HG03558 (cell line): ENCODE results near the gene CFAP45.

Source experiments
- ATAC-seq: cut with Tn5 transposase; IDR thresholded peaks from one replicate; pipeline ENCODE4 v1.9.1; 2021; ENCODE audit warnings: moderate number of reproducible peaks; ENCODE audit not compliant: unreplicated experiment; ENCODE audit errors: extremely low read depth

Gene CFAP45

GRCh38 chr1:159924025-159924790, 24.2 kb upstream of the CFAP45 start:
- ATAC-seq = no peak

GRCh38 chr1:159923203-159924024, 23.4 kb upstream of the CFAP45 start:
- ATAC-seq = peak; percentile 20

DNA sequence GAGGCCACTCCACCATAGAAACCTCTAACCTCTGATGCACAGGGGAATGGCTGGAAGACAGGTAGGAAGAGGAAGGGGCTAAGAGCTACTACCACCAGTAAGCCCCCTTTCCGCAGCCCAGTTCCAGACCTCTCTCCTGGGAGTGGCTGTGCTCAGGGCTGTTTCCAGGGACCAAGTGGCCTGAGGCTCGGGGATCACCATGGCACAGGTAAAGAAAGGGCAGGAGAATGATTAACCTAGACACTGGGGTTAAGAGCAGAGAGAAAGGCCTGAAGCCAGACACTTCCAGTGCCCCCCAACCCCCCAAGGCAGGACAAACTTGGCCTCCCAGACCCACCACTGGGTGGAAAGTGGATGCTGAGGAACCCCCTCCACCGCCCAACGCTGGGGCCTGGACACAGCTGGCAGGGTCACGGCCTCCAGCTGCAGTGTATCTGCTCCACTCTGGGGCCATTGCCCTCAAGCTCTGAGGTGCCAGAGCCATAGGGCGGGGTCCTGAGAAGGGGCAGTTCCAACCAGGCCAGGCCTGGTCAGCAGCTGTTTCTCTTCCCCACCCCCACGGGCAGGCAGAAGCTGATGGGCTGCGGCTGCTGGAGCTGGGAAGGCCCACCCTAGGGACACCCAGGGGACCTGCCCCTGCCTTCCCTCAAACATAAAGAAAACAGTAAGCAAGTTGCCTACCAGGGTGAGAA, 22.7 kb upstream of the CFAP45 start:
- ATAC-seq = no peak

- no peak for ATAC-seq
These were observed 21.9 kb upstream of the CFAP45 start for GRCh38 chr1:159921700-159922504.

- ATAC-seq = peak; percentile 23
These were observed 21.3 kb upstream of the CFAP45 start for GRCh38 chr1:159921251-159921650.

- no peak for ATAC-seq
These were observed 20.7 kb upstream of the CFAP45 start for GRCh38 chr1:159920651-159921050.

DNA sequence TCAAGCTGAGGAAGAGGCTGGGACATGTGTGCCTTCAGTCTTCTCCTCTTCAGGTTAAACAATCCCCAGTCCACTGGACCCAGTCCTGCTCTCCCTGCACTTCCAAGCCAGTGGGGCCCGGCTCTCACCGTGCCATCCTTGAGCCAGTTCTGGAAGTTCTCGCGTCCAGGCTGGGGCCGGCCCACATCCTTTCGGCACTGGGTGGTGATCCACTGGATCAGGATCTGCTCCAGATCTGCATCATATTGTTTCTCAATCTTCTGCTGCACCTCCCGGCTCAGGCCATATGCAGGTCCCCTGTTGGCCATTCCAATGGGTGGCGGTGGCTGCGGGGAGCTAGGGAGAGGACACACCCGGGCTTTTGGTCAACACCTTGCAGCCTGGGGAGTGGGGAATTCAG, 20.2 kb upstream of the CFAP45 start:
- ATAC-seq = no peak

- no peak for ATAC-seq
These were observed 19.4 kb upstream of the CFAP45 start for GRCh38 chr1:159919236-159919865.

DNA sequence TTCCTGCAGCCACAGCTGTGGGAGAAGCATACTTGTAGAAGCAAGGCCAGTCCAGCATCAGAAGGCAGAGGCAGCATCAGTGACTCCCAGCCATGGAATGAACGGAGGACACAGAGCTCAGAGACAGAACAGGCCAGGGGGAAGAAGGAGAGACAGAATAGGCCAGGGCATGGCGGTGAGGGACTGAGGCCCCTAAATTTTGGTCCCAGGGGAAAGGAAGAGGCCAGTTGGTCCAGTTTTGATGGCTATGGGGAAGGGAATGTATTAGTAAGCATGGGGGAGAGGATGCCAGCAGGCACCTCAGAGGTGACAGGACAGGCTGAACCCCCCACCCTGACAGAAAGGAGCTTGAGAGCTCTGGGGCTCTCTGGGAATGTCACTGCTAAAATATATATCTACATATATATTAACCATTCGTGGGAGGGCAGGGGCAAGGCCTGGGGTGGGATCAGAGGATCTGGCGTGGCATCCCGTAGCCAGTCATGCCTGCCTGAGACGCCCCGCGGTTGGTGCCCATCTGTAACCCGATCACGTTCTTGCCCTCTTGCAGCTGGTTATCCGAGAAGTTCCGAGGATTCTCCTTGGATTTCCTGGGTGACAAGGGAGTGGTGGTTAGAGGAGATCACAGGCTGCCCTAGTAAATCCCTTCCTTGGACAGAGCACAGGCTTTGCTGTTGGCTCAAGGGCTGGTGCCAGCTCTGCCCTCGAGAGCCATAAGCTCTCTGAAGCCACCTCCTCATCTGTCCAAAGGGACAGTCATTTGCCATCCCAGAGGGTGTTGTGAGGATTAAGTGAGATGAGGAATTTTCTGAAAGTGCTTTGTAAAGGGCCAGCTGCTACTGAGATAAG, 18.6 kb upstream of the CFAP45 start:
- no peak for ATAC-seq

GRCh38 chr1:159917533-159918351, 17.8 kb upstream of the CFAP45 start:
- no peak for ATAC-seq

- no peak for ATAC-seq
These were observed 16.5 kb upstream of the CFAP45 start for GRCh38 chr1:159916242-159917051.

DNA sequence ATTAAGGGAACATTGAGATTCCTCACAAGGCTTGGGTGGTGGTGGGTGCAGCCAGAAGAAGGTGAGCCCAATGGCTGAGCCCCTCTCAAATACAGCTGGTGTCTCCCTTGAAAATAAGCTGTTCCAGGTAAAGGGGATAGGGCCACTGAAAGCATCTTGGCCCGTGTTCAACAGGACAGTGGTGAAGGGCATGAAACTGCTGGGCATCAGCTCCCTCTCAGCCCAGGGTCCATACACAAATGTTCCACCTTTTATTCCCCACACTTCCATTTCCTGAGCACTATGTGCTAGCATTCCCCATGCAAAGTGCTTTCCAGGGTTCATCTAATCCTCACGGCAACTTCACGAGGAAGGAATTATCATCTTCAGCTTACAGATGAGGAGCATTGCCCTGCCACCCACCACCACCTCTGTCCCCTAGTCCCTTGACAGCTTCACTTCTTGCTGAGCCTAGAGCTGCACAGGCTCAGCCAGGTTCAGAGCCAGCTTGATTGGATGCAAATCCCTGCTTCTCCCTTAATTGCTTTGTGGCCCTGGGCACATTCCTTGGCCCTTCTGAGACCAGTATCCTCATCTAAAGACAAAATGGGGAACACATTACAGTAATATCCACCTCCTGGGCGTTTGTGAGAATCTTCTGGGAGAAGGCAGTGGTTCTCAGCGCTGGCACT, 15.7 kb upstream of the CFAP45 start:
- no peak for ATAC-seq

DNA sequence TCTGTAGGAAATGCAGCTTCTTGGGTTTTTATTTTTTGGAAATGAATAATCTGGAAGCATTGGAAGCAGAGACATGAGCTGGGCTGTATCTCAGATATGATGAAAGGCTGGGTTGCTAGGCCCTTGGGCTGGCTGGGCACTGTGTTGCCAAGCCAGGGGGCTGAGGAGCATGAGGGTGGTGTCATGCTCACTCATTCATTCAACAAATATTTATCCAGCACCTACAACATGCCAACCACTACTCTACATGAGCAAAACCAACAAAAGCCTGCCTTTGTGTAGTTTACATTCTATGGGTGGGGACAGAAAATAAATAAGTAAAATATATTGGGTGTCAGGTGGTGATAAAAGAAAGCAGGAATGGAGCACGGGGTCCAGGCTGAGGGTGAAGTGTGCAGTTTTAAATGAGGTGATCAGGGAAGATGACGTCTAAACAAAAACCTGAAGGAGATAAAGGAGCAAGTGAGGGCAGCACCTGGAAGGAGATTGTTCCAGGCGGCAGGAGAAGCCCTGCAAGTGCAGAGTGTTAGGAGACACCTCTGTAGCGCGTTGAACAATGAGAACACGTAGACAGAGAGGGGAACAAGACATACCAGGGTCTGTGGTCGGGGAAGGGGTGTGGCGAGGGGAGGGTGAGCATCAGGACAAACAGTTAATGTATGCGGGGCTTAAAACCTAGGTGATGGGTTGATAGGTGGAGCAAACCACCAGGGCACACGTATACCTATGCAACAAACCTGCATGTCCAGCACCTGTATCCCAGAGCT, 14.5 kb upstream of the CFAP45 start:
- ATAC-seq = no peak

DNA sequence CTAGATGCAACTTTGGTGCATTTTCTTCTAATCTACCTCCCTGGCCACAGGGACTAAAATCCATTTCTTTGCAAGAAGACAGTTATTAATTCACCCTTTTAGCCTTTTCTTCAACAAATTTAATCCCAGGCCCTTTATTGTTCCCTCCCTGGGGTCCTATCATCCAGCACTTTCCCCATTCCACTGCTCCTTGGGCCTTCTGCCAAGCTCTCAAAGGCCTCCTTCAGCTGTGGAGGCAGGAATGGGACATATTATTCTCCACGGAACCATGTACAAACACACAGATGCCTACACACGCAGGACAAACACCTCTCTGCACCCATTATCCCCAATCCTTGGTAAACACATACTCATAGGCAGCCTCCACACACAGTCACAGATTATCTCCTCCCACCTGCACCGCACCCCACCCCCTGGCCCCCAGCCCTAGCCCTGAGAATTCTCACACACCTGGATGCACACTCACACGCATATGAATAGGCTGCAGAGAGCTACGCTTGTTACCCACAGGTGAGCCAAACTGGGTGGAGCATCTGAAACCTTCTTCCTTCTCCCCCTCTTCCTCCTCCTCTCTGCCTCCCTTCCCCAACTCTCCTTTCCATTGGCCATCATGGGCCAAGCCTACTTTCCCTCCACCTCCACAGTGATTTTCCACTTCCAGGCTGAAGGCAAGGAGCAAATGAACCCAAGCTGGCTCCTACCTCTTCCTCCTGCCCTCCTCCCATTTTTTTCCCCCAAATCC, 13.7 kb upstream of the CFAP45 start:
- ATAC-seq = no peak

- ATAC-seq = no peak
These were observed 11.5 kb upstream of the CFAP45 start for GRCh38 chr1:159911326-159912070.
